ENCODE results near the gene ADGRE1.

The ADGRE1 gene

DNA sequence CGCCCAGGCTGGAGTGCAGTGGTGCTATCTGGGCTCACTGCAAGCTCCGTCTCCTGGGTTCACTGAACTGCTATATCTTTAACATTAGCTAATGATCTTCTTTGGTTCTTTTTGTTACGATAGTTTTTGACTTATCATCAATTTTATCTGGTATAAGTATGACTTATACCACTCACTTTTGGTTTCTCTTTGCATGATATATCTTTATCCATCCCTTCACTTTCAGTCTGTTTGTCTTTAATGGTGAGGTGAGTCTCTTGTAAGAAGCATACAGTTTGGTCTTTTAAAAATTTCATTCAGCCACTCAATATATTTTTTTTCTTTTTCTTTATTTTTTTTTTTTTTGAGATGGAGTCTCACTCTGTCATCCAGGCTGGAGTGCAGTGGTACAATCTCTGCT lies 58.4 kb downstream of the ADGRE1 start:
- TF ChIP-seq, protein P1, sequence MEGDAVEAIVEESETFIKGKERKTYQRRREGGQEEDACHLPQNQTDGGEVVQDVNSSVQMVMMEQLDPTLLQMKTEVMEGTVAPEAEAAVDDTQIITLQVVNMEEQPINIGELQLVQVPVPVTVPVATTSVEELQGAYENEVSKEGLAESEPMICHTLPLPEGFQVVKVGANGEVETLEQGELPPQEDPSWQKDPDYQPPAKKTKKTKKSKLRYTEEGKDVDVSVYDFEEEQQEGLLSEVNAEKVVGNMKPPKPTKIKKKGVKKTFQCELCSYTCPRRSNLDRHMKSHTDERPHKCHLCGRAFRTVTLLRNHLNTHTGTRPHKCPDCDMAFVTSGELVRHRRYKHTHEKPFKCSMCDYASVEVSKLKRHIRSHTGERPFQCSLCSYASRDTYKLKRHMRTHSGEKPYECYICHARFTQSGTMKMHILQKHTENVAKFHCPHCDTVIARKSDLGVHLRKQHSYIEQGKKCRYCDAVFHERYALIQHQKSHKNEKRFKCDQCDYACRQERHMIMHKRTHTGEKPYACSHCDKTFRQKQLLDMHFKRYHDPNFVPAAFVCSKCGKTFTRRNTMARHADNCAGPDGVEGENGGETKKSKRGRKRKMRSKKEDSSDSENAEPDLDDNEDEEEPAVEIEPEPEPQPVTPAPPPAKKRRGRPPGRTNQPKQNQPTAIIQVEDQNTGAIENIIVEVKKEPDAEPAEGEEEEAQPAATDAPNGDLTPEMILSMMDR (conservative IDR thresholded peaks at IDR 0.05; ENCODE audit: control insufficient read depth, insufficient read depth, low read depth, low read length), result no peak
- H3K4me3 ChIP-seq (ENCODE audit: control insufficient read depth, low read depth, low read length), result no peak overlapping the region
- DNase-seq (ENCODE audit: low read depth), result no peak

DNA sequence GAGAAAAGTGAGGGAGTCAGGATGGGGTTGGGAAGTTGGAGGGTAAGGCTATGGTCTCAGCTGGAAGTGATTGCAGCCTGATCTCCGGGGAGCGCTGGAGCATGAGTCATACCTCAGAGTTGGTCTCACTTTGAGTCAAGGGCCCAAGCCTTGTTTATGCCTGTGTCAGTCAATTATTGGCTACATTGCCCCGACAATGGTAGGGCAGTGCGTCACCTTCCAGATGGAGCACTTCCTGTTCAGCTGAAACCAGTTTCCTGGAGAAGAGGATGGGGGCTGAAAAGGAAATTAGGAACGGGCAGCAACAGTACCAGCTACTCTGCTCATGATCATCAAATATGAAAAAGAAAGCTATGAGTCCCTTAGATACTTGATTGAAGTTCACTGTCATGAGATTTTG lies 60.4 kb downstream of the ADGRE1 start:
- TF ChIP-seq, protein P1 (conservative IDR thresholded peaks at IDR 0.05; ENCODE audit: control insufficient read depth, insufficient read depth, low read depth, low read length), result no peak
- DNase-seq (ENCODE audit: low read depth), result peak; percentile 71
- no peak overlapping the region for H3K4me3 ChIP-seq (ENCODE audit: control insufficient read depth, low read depth, low read length)

GRCh38 chr19:6948884-6949283 lies 61.5 kb downstream of the ADGRE1 start:
- no peak for DNase-seq (ENCODE audit: low read depth)
- TF ChIP-seq, protein P1 (conservative IDR thresholded peaks at IDR 0.05; ENCODE audit: control insufficient read depth, insufficient read depth, low read depth, low read length), result no peak
- H3K4me3 ChIP-seq (ENCODE audit: control insufficient read depth, low read depth, low read length), result no peak overlapping the region

GRCh38 chr19:6952956-6953355 lies 65.6 kb downstream of the ADGRE1 start:
- DNase-seq (ENCODE audit: low read depth), result no peak
- H3K4me3 ChIP-seq (ENCODE audit: control insufficient read depth, low read depth, low read length), result no peak overlapping the region
- TF ChIP-seq, protein P1 (conservative IDR thresholded peaks at IDR 0.05; ENCODE audit: control insufficient read depth, insufficient read depth, low read depth, low read length), result no peak

GRCh38 chr19:6955082-6955481 lies 67.7 kb downstream of the ADGRE1 start:
- TF ChIP-seq, protein P1 (conservative IDR thresholded peaks at IDR 0.05; ENCODE audit: control insufficient read depth, insufficient read depth, low read depth, low read length), result no peak
- no peak for DNase-seq (ENCODE audit: low read depth)
- no peak overlapping the region for H3K4me3 ChIP-seq (ENCODE audit: control insufficient read depth, low read depth, low read length)

GRCh38 chr19:6956573-6956972 lies 69.2 kb downstream of the ADGRE1 start:
- DNase-seq (ENCODE audit: low read depth), result no peak
- H3K4me3 ChIP-seq (ENCODE audit: control insufficient read depth, low read depth, low read length), result no peak overlapping the region
- TF ChIP-seq, protein P1 (conservative IDR thresholded peaks at IDR 0.05; ENCODE audit: control insufficient read depth, insufficient read depth, low read depth, low read length), result no peak

DNA sequence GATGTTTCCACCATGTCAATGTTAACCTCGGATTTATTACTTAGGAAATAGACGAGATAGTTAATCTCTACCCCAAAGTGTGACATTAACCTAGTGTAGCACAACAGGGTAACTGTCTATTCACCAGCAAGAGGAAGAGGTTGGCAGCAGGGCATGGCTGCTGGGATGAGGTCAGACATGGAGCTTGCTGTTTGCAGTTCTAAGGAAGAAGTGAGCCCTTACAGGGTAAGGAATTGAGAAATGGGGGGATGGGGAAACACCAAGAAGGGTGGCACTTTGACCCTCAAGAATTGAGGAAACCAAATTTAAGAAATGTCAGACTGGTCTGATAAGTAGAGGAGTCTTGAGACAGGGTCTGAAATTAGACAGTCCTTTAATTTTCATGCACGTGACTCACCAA lies 71.4 kb downstream of the ADGRE1 start:
- TF ChIP-seq, protein P1 (conservative IDR thresholded peaks at IDR 0.05; ENCODE audit: control insufficient read depth, insufficient read depth, low read depth, low read length), result no peak
- no peak overlapping the region for H3K4me3 ChIP-seq (ENCODE audit: control insufficient read depth, low read depth, low read length)
- DNase-seq (ENCODE audit: low read depth), result no peak
